Activated T-cell treated with anti-CD3 and anti-CD28 coated beads, Interleukin-2, amount 50 U/mL, for 48 hours (primary cell): ENCODE results near the gene SENP6.

ENCODE experiments used
- DNase-seq, 2 experiments: peaks; one replicate each; pipeline ENCODE4 v3.0.0-alpha.2; 2020

SENP6 gene

DNA sequence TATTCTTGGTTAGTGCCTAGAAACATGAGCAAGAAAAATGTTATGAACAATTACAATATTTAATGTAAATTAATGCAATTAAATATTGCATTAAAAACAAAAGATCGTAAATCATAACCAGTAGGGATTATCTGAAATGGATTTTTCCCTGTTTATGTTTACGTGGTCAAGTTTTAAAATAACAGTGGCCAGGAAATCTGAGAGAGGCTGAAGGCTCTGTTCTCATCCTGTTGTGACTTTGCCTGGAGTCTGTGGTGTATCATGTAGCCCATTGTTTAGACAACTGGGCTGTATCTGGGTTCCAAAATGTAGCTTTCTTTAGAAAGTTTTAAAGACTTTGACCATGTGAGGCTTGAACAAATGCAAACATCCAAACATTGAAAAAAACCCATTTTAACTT, 149.8 kb downstream of the SENP6 start:
- DNase-seq: no peak

DNA sequence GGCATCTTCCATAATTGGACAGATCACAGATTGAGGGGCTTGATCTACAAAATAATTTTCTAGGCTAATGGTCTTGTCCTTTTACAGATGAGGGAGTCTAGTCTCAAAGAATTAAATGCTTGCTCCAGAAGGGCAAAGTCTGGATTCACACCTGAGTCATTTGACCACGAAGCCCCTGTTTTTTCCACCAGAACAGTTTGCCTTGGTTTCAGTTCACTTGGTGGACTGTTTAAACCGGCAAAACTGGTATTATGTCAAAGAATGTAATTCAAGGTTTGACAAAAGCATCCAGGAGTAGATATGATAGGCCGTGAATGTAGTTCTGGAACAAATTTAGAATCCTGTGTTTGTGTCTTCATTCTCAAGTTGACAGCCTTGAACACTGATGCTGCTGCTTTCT, 150.7 kb downstream of the SENP6 start:
- no peak for DNase-seq

DNA sequence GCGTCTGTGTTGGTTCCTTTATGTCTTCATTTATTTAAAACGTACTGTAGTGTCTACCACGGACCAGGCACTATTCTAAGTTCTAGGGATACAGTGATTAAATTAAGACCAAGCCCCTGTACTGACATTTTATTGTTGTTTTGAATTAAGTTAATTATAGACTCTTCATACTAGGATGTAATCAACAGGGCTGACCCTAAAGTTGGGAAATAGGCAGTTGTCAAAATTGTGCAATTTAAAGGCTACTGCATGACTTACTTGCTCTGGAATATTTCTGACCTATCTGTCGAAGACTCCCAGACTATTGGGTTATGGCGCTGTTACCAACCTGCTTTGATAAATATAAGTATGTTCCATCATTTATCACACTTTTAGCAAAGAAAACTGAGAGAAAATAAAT, 154.0 kb downstream of the SENP6 start:
- DNase-seq: no peak

DNA sequence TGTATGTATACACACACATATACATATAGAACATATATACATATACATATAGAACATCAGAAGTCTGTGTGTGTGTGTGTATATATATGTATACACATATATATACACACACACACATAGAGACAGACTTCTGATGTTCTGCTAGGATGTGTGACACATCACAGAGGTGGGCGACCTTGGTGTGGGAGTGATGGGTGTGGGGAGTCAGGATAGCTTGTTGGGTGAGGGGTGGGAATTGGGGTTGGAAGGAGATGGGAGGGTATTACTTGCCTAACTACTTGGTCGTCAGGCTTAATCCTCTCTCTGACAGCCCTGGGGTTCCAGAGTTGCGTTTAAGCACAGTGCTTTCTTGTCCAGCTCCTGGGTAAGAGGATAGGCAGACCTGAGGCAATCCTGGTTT, 155.6 kb downstream of the SENP6 start:
- no peak for DNase-seq

GRCh38 chr6:75758061-75758460, 156.4 kb downstream of the SENP6 start:
- no peak for DNase-seq

- no peak for DNase-seq
Measured at GRCh38 chr6:75759207-75759606, 157.5 kb downstream of the SENP6 start.

DNA sequence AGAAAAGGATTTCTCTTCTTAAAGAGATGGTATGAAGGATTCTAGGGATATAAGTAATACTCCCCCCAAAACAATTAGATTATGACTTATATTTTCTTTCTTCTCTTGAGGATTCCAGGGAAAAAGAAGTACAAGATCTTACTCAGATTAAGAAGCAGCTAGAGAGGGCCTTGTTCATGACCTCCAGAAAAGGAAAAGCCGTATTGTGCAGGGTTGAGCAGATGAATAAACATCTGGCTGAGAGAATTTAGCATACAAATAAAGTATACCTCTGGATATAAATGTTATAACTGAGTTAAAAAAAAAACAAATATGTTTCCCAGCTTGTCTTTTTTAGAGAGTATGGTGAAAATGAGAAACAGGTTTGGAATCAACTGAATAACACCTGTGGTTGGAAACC, 158.6 kb downstream of the SENP6 start:
- DNase-seq: no peak

DNA sequence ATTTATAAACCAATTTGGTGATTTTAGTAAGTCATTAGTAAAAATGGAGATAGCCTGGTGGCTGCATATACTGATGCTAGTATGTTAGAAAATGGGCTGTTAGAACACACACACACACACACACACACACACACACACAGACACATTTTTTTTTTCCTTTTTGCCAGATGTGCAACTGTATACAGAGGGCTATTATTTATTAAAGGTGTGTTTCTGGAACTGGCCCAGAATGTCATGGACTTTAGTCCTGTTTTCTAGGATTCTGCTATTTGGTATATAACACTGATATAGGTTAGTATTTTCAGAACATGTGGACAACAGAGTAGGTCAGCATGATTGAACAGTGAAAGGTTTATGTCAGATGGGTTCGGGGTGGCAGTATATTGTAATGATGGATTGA, 159.8 kb downstream of the SENP6 start:
- DNase-seq: no peak

DNA sequence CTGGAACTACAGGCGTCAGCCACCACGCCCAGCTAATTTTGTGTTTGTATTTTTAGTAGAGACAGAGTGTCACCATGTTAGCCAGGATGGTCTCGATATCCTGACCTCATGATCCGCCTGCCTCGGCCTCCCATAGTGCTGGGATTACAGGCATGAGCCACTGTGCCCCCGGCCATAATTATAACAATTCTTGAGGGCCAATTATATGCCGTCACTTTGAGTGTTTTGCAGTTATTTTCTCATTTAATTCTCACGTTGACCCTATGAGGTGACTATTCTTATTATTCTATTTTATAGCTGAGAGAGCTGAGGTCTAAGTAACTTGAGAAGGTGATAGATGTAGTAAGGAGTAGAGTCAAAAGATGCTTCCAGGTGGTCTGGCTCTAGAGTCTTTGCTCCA, 160.4 kb downstream of the SENP6 start:
- DNase-seq: no peak

GRCh38 chr6:75766387-75766786, 164.7 kb downstream of the SENP6 start:
- DNase-seq: no peak
